ENCODE results near the gene ELF1. TPM values are rescaled to one million over a fixed set of nuclear protein-coding genes. Genes with fewer than 3 reads are reported as not detected.
"Not testable (repeated sequence)": the region's sequence is repeated elsewhere in the genome, so short reads cannot be mapped to it uniquely, and the experiment has no call there.

Gene ELF1
- total and polyA plus RNA-seq, 4 donors, result 20.7 to 41.3 (median 33.8) TPM

DNA sequence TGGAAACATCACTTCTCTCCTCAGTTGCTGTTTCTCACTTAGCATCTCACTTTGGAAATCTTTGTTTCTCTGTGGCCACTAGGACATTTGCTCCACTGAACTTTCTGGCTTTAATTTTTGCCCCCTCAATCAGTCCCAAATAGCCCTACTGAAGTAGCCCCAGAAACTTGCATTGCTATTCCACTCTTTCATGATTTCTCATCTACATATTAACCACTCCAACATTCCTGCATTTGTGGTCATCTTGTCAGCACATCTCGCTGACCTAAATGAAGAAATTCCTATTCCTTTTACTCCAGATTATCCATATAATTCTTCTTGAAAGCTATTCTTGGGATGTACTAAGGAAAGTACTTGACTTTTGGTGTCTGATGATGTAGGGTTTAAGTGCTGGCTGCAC, 134.9 kb downstream of the ELF1 start:
- not testable (repeated sequence) for H3K27ac ChIP-seq (ENCODE audit: low read depth, low read length); H3K4me3 ChIP-seq (ENCODE audit: low read depth, low read length); H3K27me3 ChIP-seq (ENCODE audit: control insufficient read depth, insufficient read depth, low read length); H3K9me3 ChIP-seq (ENCODE audit: control insufficient read depth, insufficient read depth, low read length); DNase-seq (ENCODE audit: low read depth in 4 of 6, low spot score in 6 of 6); H3K36me3 ChIP-seq (ENCODE audit: control insufficient read depth, insufficient read depth, low read length); H3K4me1 ChIP-seq (ENCODE audit: control insufficient read depth, insufficient read depth, low read length)
- no CpG with 5 or more reads among the region's 1 CpG for WGBS (ENCODE audit: insufficient coverage)

Other genes starting within 250 kb of the ELF1 start
- gene MRPS31, start 248.1 kb downstream of the ELF1 start, total RNA-seq, result 10 to 100 TPM; 24.2 to 28.7 TPM
- gene MRPS31, start 248.1 kb downstream of the ELF1 start, polyA plus RNA-seq (ENCODE audit: insufficient read length in 2 of 2), result 10 to 100 TPM; 38.0 to 38.3 TPM
- gene SLC25A15, start 229.7 kb downstream of the ELF1 start, total RNA-seq, result 10 to 100 TPM; 16.0 to 17.8 TPM
- gene SLC25A15, start 229.7 kb downstream of the ELF1 start, polyA plus RNA-seq (ENCODE audit: insufficient read length in 2 of 2), result 10 to 100 TPM; 18.0 to 18.1 TPM
- 10 to 100 TPM; 15.4 to 16.4 TPM for gene WBP4, start 42.2 kb upstream of the ELF1 start, total RNA-seq
- 10 to 100 TPM; 19.3 to 24.1 TPM for gene WBP4, start 42.2 kb upstream of the ELF1 start, polyA plus RNA-seq (ENCODE audit: insufficient read length in 2 of 2)
- 10 to 100 TPM; 19.2 to 50.6 TPM for gene KBTBD6, start 113.5 kb upstream of the ELF1 start, total RNA-seq
- gene KBTBD6, start 113.5 kb upstream of the ELF1 start, polyA plus RNA-seq (ENCODE audit: insufficient read length in 2 of 2), result 10 to 100 TPM; 37.2 to 51.0 TPM
- gene KBTBD7, start 175.3 kb upstream of the ELF1 start, total RNA-seq, result 10 to 100 TPM; 16.0 to 24.2 TPM
- gene KBTBD7, start 175.3 kb upstream of the ELF1 start, polyA plus RNA-seq (ENCODE audit: insufficient read length in 2 of 2), result 10 to 100 TPM; 17.7 to 21.9 TPM
- gene MTRF1, start 244.3 kb upstream of the ELF1 start, total RNA-seq, result 10 to 100 TPM; 12.2 to 17.1 TPM
- gene MTRF1, start 244.3 kb upstream of the ELF1 start, polyA plus RNA-seq (ENCODE audit: insufficient read length in 2 of 2), result 10 to 100 TPM; 15.1 to 17.4 TPM

Measured in spinal cord (tissue), 10 donors.